Stomach (tissue), 9 donors: ENCODE results near the gene PRKG1. TPM values are rescaled to one million over a fixed set of nuclear protein-coding genes. Genes with fewer than 3 reads are reported as not detected.
A peak's percentile ranks its signal among the peaks of the same experiment; 100 is the strongest.

Source experiments
- DNase-seq, 2 donors: peaks; one replicate each; pipeline versions ENCODE4 v3.0.0 to v3.0.0-alpha.2; 2013 to 2019
- H3K27ac ChIP-seq, 5 donors: fragments of 200-600 bp in 4 of 5; sonication (generic) in 4 of 5; one replicate each; pipeline ENCODE4 v1.5.1; 2013 to 2019; ENCODE audit warnings: mild to moderate bottlenecking in 1 of 5, moderate library complexity in 1 of 5
- H3K27me3 ChIP-seq, 3 donors: fragments of 200-600 bp; sonication (generic); one replicate each; pipeline ENCODE4 v1.5.1; 2017 to 2019; ENCODE audit warnings: mixed run types in 1 of 3
- H3K36me3 ChIP-seq, 4 donors: fragments of 200-600 bp; sonication (generic); 1 replicate in 3 of 4; 2 replicates in 1 of 4; pipeline ENCODE4 v1.5.1; 2016 to 2019
- H3K4me1 ChIP-seq, 4 donors: fragments of 200-600 bp; sonication (generic); one replicate each; pipeline ENCODE4 v1.5.1; 2016 to 2019
- H3K4me3 ChIP-seq, 4 donors: fragments of 200-600 bp; sonication (generic) in 3 of 4; one replicate each; pipeline ENCODE4 v1.5.1; 2016 to 2019; ENCODE audit warnings: mild to moderate bottlenecking in 1 of 4
- H3K9me3 ChIP-seq, 4 donors: fragments of 200-600 bp; sonication (generic); one replicate each; pipeline ENCODE4 v1.5.1; 2016 to 2019
- EP300 ChIP-seq: sonication (generic); formaldehyde crosslinking; IDR thresholded peaks from one replicate; pipeline ENCODE4 v1.6.1; 2017; ENCODE audit warnings: antibody characterized with exemption
- POLR2A ChIP-seq, 4 donors: fragments of 450-650 bp; IDR thresholded peaks; one replicate each; pipeline ENCODE4 v1.6.1; 2016; ENCODE audit warnings: antibody characterized with exemption in 4 of 4, control low read depth in 2 of 4, mild to moderate bottlenecking in 1 of 4, moderate library complexity in 1 of 4
- POLR2AphosphoS5 ChIP-seq, 3 donors: sonication (generic); formaldehyde crosslinking; IDR thresholded peaks; one replicate each; pipeline ENCODE4 v1.6.1; 2016; ENCODE audit warnings: antibody characterized with exemption in 3 of 3
- WGBS, 5 donors: extraction: QIAGEN DNeasy Blood & Tissue Kit in 3 of 5; methylation state at CpG; one replicate each; pipeline versions ENCODE4 v1.1.5 to v1.1.7; 2013 to 2018; 5-methylcytosine and 5-hydroxymethylcytosine counted together
- intact Hi-C: fragments of 100-400 bp; cut with DNase I; formaldehyde crosslinking; loops from one replicate; pipeline ENCODE4 v1.15.1; 2023; ENCODE audit warnings: low total_unique reads
- polyA plus RNA-seq, 3 donors: library from polyadenylated mRNA; stranded (reverse); fragments of 200-250 nt; gene quantifications; one replicate each; pipeline ENCODE4 v1.2.3, GENCODE V29; 2013
- total RNA-seq, 5 donors: library from RNA; depleted of rRNA; stranded (reverse); fragments of >200 nt; gene quantifications; one replicate each; pipeline versions ENCODE4 v1.1.0 to v1.2.3, GENCODE V29; 2014 to 2016
- TF ChIP-seq, protein P1 (sequence below), 7 experiments: fragments of 450-650 bp in 4 of 7; fragments of 200-600 bp in 3 of 7; sonication (generic) in 3 of 7; IDR thresholded peaks; one replicate each; pipeline ENCODE4 v1.5.1; 2016 to 2019; ENCODE audit warnings: antibody characterized with exemption in 7 of 7, control low read depth in 2 of 7, mild to moderate bottlenecking in 1 of 7
- donor health status: healthy with polysubstance abuse.
- donor health status: Bipolar disorder and iron deficiency.
- donor health status: healthy.

Gene PRKG1
- total and polyA plus RNA-seq, 8 donors = 1.5 to 89.2 (median 14.3) TPM

DNA sequence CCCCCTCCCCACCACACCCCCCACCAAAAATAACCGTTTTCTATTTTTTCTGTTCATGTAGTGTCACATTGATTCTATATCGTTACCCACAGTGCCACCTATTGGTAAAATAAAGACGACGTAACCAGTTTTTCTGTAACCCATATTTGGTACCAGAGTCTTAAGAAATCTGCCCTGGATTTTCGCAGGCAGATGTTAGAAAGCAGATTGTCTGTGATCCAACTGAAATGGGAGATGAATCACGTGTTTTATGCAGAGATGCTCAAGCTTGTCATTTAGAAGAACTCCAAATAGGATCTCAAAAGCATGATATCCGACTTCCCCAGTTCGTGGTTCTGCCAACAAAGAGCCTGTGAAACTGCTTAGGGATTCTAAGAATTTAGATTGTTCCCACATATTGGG is 886.2 kb downstream of the PRKG1 start:
- DNase-seq = peak in 1 of 2 donors; percentile 80
- Histone ChIP-seq H3K9me3 (no peaks in the 10 kb centered on the region), H3K36me3 (no peaks in the 10 kb centered on the region), H3K4me1 (peaks cover 0 to 8% (median 3%) of the 10 kb centered on the region in 4 donors), H3K4me3 (no peak overlapping the region), H3K27ac (no peak overlapping the region), H3K27me3 (no peaks in the 10 kb centered on the region)
- 11 to 17% (median 15%) methylated on average over 8 of the region's 8 CpGs for WGBS, 5 donors
- intact Hi-C loops = no loop called here
- TF ChIP-seq EP300 (no peak), POLR2A (IDR thresholded peaks at IDR 0.05) (no peak)
- TF ChIP-seq, protein P1, sequence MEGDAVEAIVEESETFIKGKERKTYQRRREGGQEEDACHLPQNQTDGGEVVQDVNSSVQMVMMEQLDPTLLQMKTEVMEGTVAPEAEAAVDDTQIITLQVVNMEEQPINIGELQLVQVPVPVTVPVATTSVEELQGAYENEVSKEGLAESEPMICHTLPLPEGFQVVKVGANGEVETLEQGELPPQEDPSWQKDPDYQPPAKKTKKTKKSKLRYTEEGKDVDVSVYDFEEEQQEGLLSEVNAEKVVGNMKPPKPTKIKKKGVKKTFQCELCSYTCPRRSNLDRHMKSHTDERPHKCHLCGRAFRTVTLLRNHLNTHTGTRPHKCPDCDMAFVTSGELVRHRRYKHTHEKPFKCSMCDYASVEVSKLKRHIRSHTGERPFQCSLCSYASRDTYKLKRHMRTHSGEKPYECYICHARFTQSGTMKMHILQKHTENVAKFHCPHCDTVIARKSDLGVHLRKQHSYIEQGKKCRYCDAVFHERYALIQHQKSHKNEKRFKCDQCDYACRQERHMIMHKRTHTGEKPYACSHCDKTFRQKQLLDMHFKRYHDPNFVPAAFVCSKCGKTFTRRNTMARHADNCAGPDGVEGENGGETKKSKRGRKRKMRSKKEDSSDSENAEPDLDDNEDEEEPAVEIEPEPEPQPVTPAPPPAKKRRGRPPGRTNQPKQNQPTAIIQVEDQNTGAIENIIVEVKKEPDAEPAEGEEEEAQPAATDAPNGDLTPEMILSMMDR (IDR thresholded peaks at IDR 0.05) = peak in 4 of 7 experiments; percentile 26 to 52 (median 48)

DNA sequence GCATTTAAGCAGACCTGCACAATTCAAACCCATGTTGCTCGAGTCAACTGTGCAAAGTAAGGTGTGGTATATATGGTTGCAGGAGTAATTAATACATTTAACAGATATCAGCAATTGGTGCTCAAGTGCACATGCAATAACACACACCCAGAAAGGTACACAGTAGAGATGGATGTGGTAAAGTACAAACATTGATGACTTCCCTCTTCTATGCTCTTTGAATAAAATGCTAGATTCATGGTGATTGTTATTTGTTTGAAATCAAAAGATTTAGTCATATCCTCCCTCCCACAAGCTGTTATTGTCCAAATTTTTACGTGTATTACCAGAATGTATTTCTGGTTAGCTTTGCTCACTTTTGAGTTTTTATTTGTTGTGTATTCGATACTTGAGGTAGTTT is 887.1 kb downstream of the PRKG1 start:
- WGBS, 5 donors = 38 to 64% (median 60%) methylated on average over 3 of the region's 3 CpGs
- no peaks in the 10 kb centered on the region for H3K27me3 ChIP-seq

DNA sequence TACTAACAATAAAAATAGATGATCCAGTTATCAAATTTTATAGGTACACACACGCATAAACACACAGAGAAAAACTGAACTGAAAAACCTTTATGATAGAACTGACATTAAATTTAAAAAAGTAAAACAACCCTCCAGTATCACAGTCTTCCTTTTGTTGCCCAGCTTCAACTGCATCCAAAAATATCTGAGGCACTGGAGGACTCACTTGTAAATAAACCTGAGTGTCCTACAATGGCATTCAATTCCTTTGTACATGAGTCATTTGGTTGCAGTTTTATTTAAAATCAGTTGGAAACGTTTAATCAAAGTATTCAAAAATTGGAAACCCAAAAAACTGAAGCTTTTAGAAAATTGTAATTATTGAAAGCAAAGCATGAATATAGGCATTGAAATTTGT is 890.3 kb downstream of the PRKG1 start:
- peaks cover 0 to 8% (median 3%) of the 10 kb centered on the region in 4 donors for H3K4me1 ChIP-seq
- no peak for TF ChIP-seq POLR2A (IDR thresholded peaks at IDR 0.05)
- no peak for TF ChIP-seq POLR2AphosphoS5 (IDR thresholded peaks at IDR 0.05)
- TF ChIP-seq, protein P1 (IDR thresholded peaks at IDR 0.05) = no peak
- TF ChIP-seq EP300 = no peak
- H3K4me3 ChIP-seq = no peak overlapping the region
- DNase-seq = no peak
- intact Hi-C loops = no loop called here
- no peak overlapping the region for H3K27ac ChIP-seq
- no peaks in the 10 kb centered on the region for H3K36me3 ChIP-seq
- no peaks in the 10 kb centered on the region for H3K27me3 ChIP-seq
- 63 to 67% (median 65%) methylated on average over 2 of the region's 2 CpGs for WGBS, 5 donors
- no peaks in the 10 kb centered on the region for H3K9me3 ChIP-seq

More for the DNA sequence above, 887.1 kb downstream of the PRKG1 start:
- H3K4me1 ChIP-seq = peaks cover 0 to 8% (median 3%) of the 10 kb centered on the region in 4 donors
- intact Hi-C loops = no loop called here
- no peaks in the 10 kb centered on the region for H3K36me3 ChIP-seq
- no peak for DNase-seq
- no peaks in the 10 kb centered on the region for H3K9me3 ChIP-seq
- no peak overlapping the region for H3K27ac ChIP-seq
- no peak for TF ChIP-seq POLR2A (IDR thresholded peaks at IDR 0.05)
- no peak for TF ChIP-seq POLR2AphosphoS5 (IDR thresholded peaks at IDR 0.05)
- TF ChIP-seq, protein P1 (IDR thresholded peaks at IDR 0.05) = no peak
- TF ChIP-seq EP300 = no peak
- no peak overlapping the region for H3K4me3 ChIP-seq

DNA sequence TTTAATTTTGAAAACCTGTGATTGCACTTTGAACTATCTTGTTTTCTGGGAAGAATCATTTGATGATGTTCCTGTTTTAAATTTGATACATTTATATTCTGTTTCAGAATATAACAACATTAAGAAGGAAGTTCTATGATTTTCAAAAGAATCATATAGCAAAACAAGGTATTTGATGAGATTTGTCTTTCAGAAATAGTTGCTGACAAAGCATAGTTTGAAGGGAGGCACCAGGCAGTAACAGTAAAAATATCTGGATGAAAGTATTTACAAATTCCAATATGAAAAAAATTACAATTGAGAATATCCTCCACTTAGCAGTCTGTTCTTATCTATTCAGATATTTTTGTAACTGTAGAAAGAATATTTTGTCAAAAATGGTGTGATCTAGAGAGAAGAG is 891.2 kb downstream of the PRKG1 start:
- H3K27ac ChIP-seq = no peak overlapping the region
- TF ChIP-seq, protein P1 (IDR thresholded peaks at IDR 0.05) = no peak
- TF ChIP-seq EP300 = no peak
- TF ChIP-seq POLR2AphosphoS5 (IDR thresholded peaks at IDR 0.05) = no peak
- TF ChIP-seq POLR2A (IDR thresholded peaks at IDR 0.05) = no peak
- peaks cover 0 to 8% (median 2%) of the 10 kb centered on the region in 4 donors for H3K4me1 ChIP-seq
- no peaks in the 10 kb centered on the region for H3K9me3 ChIP-seq
- no peaks in the 10 kb centered on the region for H3K27me3 ChIP-seq
- intact Hi-C loops = no loop called here
- DNase-seq = no peak
- H3K4me3 ChIP-seq = no peak overlapping the region
- no peaks in the 10 kb centered on the region for H3K36me3 ChIP-seq
